PC-3 (cell line): ENCODE results near the gene AASDHPPT.

ENCODE experiments used
- EZH2 ChIP-seq: fragments of 300-600 bp; sonication (generic); IDR thresholded peaks from one replicate; pipeline ENCODE4 v1.6.1; 2017; ENCODE audit warnings: antibody characterized with exemption, mild to moderate bottlenecking, low read length; ENCODE audit not compliant: unreplicated experiment
- EZH2phosphoT487 ChIP-seq: fragments of 300-600 bp; sonication (generic); IDR thresholded peaks from 2 replicates; pipeline ENCODE4 v1.6.1; 2018; ENCODE audit warnings: mild to moderate bottlenecking, antibody characterized with exemption, low read length, borderline replicate concordance
- TF ChIP-seq, protein P1 (sequence below): fragments of 300-600 bp; sonication (generic); conservative IDR thresholded peaks from 2 replicates; pipeline ENCODE4 v1.5.1; 2017; ENCODE audit warnings: antibody characterized with exemption, low read depth, mild to moderate bottlenecking, low read length

DNA sequence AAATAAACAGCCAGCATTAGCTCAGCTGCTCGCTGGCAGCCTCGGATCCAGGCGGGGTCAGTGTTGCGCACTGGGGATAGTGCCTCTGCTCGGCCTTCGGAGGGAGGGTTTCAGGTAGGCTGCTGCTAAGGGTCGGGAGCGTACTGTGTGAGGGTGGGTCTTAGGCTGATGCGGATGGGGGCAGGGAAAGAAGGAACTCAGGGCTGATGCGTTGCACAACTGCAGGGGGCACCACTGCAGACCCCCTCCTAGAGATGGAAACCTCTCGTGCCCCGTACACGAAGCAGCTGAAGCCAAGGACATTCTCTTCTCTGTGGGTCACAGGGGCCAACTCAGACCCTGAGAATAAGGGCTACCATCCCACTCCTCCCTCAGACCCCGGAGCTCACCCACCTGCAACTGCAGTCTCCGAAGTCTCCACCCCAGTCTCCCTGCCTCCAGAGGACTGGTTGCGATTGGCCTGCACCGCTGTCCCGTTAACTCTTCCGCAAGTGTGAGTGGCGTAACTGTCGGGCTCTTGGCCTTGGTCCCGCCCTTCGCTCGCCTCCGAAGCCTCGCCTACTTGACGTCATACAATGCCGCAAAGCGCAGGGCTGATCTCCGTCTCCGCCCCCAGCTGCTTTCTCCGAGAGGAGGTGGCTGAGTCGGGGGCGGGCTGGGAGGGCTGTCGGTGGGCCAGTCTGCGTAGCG, 398 bp upstream of the AASDHPPT start, which contains the start of gene KBTBD3:
- TF ChIP-seq, protein P1, sequence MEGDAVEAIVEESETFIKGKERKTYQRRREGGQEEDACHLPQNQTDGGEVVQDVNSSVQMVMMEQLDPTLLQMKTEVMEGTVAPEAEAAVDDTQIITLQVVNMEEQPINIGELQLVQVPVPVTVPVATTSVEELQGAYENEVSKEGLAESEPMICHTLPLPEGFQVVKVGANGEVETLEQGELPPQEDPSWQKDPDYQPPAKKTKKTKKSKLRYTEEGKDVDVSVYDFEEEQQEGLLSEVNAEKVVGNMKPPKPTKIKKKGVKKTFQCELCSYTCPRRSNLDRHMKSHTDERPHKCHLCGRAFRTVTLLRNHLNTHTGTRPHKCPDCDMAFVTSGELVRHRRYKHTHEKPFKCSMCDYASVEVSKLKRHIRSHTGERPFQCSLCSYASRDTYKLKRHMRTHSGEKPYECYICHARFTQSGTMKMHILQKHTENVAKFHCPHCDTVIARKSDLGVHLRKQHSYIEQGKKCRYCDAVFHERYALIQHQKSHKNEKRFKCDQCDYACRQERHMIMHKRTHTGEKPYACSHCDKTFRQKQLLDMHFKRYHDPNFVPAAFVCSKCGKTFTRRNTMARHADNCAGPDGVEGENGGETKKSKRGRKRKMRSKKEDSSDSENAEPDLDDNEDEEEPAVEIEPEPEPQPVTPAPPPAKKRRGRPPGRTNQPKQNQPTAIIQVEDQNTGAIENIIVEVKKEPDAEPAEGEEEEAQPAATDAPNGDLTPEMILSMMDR, result peak; percentile 74
- TF ChIP-seq EZH2phosphoT487 (no peak), EZH2 (no peak)
